H1 (cell line): ENCODE data around the gene PLSCR5. TPM values are rescaled to one million over a fixed set of nuclear protein-coding genes. Genes with fewer than 3 reads are reported as not detected.

Experiments
- CTCF ChIA-PET: fragments of 300-600 bp; sonication (Branson Sonifier 250); formaldehyde crosslinking; loops from one replicate; lab custom pipeline; 2021; ENCODE audit not compliant: partially characterized antibody; lab: Charles Lee
- POLR2A ChIA-PET: fragments of 300-600 bp; sonication (Branson Sonifier 250); formaldehyde crosslinking; loops from one replicate; lab custom pipeline; 2021; ENCODE audit warnings: inconsistent platforms; ENCODE audit not compliant: partially characterized antibody; lab: Charles Lee
- DNase-seq, 2 experiments: peaks; one replicate each; pipeline versions ENCODE4 v3.0.0 to v3.0.0-alpha.2; 2010 to 2022; ENCODE audit warnings: low spot score in 2 of 2, low read depth in 1 of 2, mixed read lengths in 1 of 2
- FAIRE-seq: peaks from 2 replicates; lab custom pipeline; 2011; peaks lifted over from hg19 to GRCh38; lab: Jason Lieb, UNC
- H2AFZ ChIP-seq: 2 replicates; pipeline ENCODE4 v1.8.1; 2012; ENCODE audit warnings: low read length, inconsistent platforms
- H2AK5ac ChIP-seq: 2 replicates; pipeline ENCODE4 v1.6.1; 2013; ENCODE audit warnings: low read depth, low read length
- H2BK120ac ChIP-seq: replicated peaks from 2 replicates; pipeline ENCODE3; 2013; ENCODE audit warnings: low read depth, low read length, inconsistent platforms
- H2BK12ac ChIP-seq: 2 replicates; pipeline ENCODE4 v1.6.1; 2013; ENCODE audit warnings: low read depth, low read length
- H2BK15ac ChIP-seq: 2 replicates; pipeline ENCODE4 v1.6.1; 2013; ENCODE audit warnings: low read length
- H2BK20ac ChIP-seq: 2 replicates; pipeline ENCODE4 v1.6.1; 2013; ENCODE audit warnings: low read length
- H2BK5ac ChIP-seq: 2 replicates; pipeline ENCODE4 v1.6.1; 2013; ENCODE audit warnings: low read depth, low read length
- H3K14ac ChIP-seq: 2 replicates; pipeline ENCODE4 v1.6.1; 2013; ENCODE audit warnings: inconsistent platforms; ENCODE audit not compliant: insufficient read length
- H3K18ac ChIP-seq: 2 replicates; pipeline ENCODE4 v1.6.1; 2013; ENCODE audit warnings: low read length; ENCODE audit errors: extremely low read depth
- H3K23ac ChIP-seq: 2 replicates; pipeline ENCODE4 v1.6.1; 2013; ENCODE audit warnings: inconsistent platforms; ENCODE audit not compliant: insufficient read length
- H3K23me2 ChIP-seq: 2 replicates; pipeline ENCODE4 v1.6.1; 2013; ENCODE audit warnings: low read depth, low read length
- H3K27ac ChIP-seq: 2 replicates; pipeline ENCODE4 v1.6.1; 2011; ENCODE audit warnings: low read depth, low read length, inconsistent platforms
- H3K27me3 ChIP-seq, 4 experiments: replicated peaks in 1 of 4; 1 replicate in 1 of 4; 2 replicates in 3 of 4; pipeline versions ENCODE4 v1.6.1 to v1.8.1; 2011 to 2013; ENCODE audit warnings: low read length in 3 of 4, mild to moderate bottlenecking in 3 of 4, inconsistent platforms in 2 of 4, mixed read lengths in 2 of 4, moderate library complexity in 1 of 4; ENCODE audit not compliant: control insufficient read depth in 3 of 4, insufficient read depth in 3 of 4; ENCODE audit errors: extremely low read depth in 1 of 4
- H3K36me3 ChIP-seq, 4 experiments: 2 replicates each; pipeline versions ENCODE4 v1.6.1 to v1.8.1; 2011 to 2013; ENCODE audit warnings: mild to moderate bottlenecking in 4 of 4, low read length in 3 of 4, moderate library complexity in 2 of 4, control low read depth in 1 of 4, inconsistent platforms in 1 of 4; ENCODE audit not compliant: insufficient read depth in 4 of 4, control insufficient read depth in 2 of 4
- H3K4ac ChIP-seq: replicated peaks from 2 replicates; pipeline ENCODE3; 2013; ENCODE audit warnings: low read length, low read depth, mixed read lengths, inconsistent platforms; ENCODE audit not compliant: insufficient read length
- H3K4me1 ChIP-seq, 4 experiments: replicated peaks in 1 of 4; 1 replicate in 1 of 4; 2 replicates in 3 of 4; pipeline versions ENCODE4 v1.6.1 to v1.8.1; 2011 to 2013; ENCODE audit warnings: low read length in 3 of 4, inconsistent platforms in 2 of 4, mixed read lengths in 1 of 4; ENCODE audit not compliant: insufficient read depth in 4 of 4, control insufficient read depth in 3 of 4
- H3K4me2 ChIP-seq, 2 experiments: 2 replicates each; pipeline versions ENCODE4 v1.6.1 to v1.8.1; 2011 to 2013; ENCODE audit warnings: low read depth in 2 of 2, low read length in 2 of 2, control low read depth in 1 of 2, inconsistent platforms in 1 of 2, mild to moderate bottlenecking in 1 of 2; ENCODE audit not compliant: insufficient read depth in 1 of 2
- H3K4me3 ChIP-seq, 4 experiments: fragments of 200-600, 300-600 bp in 1 of 4; sonication (generic), shearing (Covaris generic), sonication (Bioruptor Twin) in 1 of 4; 2 replicates each; pipeline versions ENCODE4 v1.5.1 to v1.8.1; 2011 to 2016; ENCODE audit warnings: low read length in 4 of 4, low read depth in 3 of 4, control low read depth in 2 of 4, inconsistent platforms in 2 of 4, mild to moderate bottlenecking in 2 of 4, mixed read lengths in 1 of 4, moderate library complexity in 1 of 4; ENCODE audit not compliant: insufficient read depth in 2 of 4; ENCODE audit errors: extremely low read depth in 1 of 4
- H3K56ac ChIP-seq: replicated peaks from 2 replicates; pipeline ENCODE3; 2013; ENCODE audit warnings: low read depth, mild to moderate bottlenecking, mixed read lengths, low read length, inconsistent platforms; ENCODE audit not compliant: insufficient read length
- H3K79me1 ChIP-seq: 2 replicates; pipeline ENCODE4 v1.6.1; 2013; ENCODE audit warnings: low read depth, low read length, control low read depth
- H3K79me2 ChIP-seq, 2 experiments: 2 replicates each; pipeline versions ENCODE4 v1.6.1 to v1.8.1; 2012 to 2013; ENCODE audit warnings: low read length in 2 of 2, mild to moderate bottlenecking in 2 of 2, inconsistent platforms in 1 of 2; ENCODE audit not compliant: insufficient read depth in 2 of 2, control insufficient read depth in 1 of 2
- H3K9ac ChIP-seq, 4 experiments: replicated peaks in 1 of 4; 1 replicate in 1 of 4; 2 replicates in 3 of 4; pipeline versions ENCODE4 v1.6.1 to v1.8.1; 2011 to 2013; ENCODE audit warnings: low read depth in 3 of 4, low read length in 3 of 4, control low read depth in 2 of 4, mild to moderate bottlenecking in 2 of 4, moderate library complexity in 2 of 4, inconsistent platforms in 1 of 4; ENCODE audit errors: extremely low read depth in 1 of 4
- H3K9me3 ChIP-seq, 2 experiments: 2 replicates each; pipeline versions ENCODE4 v1.6.1 to v1.8.1; 2012 to 2013; ENCODE audit warnings: mild to moderate bottlenecking in 2 of 2, moderate library complexity in 2 of 2, control low read depth in 1 of 2, inconsistent platforms in 1 of 2, low read depth in 1 of 2, low read length in 1 of 2, mixed read lengths in 1 of 2; ENCODE audit not compliant: insufficient read depth in 2 of 2
- H4K20me1 ChIP-seq, 2 experiments: replicated peaks in 1 of 2; 2 replicates each; pipeline versions ENCODE3 to v1.8.1; 2011 to 2013; ENCODE audit warnings: inconsistent platforms in 2 of 2, low read length in 2 of 2, mild to moderate bottlenecking in 1 of 2; ENCODE audit not compliant: insufficient read depth in 2 of 2, control insufficient read depth in 1 of 2
- H4K5ac ChIP-seq: 2 replicates; pipeline ENCODE4 v1.6.1; 2013; ENCODE audit warnings: low read length, low read depth, mixed read lengths, inconsistent platforms; ENCODE audit not compliant: insufficient read length
- H4K8ac ChIP-seq: 2 replicates; pipeline ENCODE4 v1.8.0; 2013; ENCODE audit warnings: mild to moderate bottlenecking, moderate library complexity, low read length, inconsistent platforms; ENCODE audit not compliant: insufficient read depth; ENCODE audit errors: extremely low read depth
- H4K91ac ChIP-seq: replicated peaks from 2 replicates; pipeline ENCODE3; 2013; ENCODE audit warnings: low read length, mixed read lengths, inconsistent platforms; ENCODE audit not compliant: insufficient read length
- FOSL1 ChIP-seq: IDR thresholded peaks from 2 replicates; pipeline ENCODE4 v1.6.1; 2011; ENCODE audit warnings: mild to moderate bottlenecking, low read depth, low read length, moderate library complexity; ENCODE audit not compliant: insufficient read depth
- HDAC2 ChIP-seq, 2 experiments: fragments of 300-600 bp in 1 of 2; sonication (generic) in 1 of 2; IDR thresholded peaks; 2 replicates each; pipeline ENCODE4 v1.6.1; 2011 to 2012; ENCODE audit warnings: low read depth in 2 of 2, low read length in 2 of 2, mild to moderate bottlenecking in 2 of 2, moderate library complexity in 2 of 2, borderline replicate concordance in 1 of 2, inconsistent platforms in 1 of 2
- POLR2AphosphoS5 ChIP-seq: IDR thresholded peaks from 2 replicates; pipeline ENCODE4 v1.6.1; 2011; ENCODE audit warnings: low read depth, low read length
- RAD21 ChIP-seq, 2 experiments: IDR thresholded peaks in 1 of 2; conservative IDR thresholded peaks in 1 of 2; 2 replicates each; pipeline ENCODE4 v1.6.1; 2011; ENCODE audit warnings: low read depth in 2 of 2, low read length in 2 of 2, improper control_type of control experiment in 1 of 2, inconsistent platforms in 1 of 2, mild to moderate bottlenecking in 1 of 2, moderate library complexity in 1 of 2
- RXRA ChIP-seq: IDR thresholded peaks from 2 replicates; pipeline ENCODE4 v1.6.1; 2011; ENCODE audit warnings: low read depth, mild to moderate bottlenecking, low read length, moderate library complexity; ENCODE audit not compliant: insufficient read depth
- SP4 ChIP-seq: IDR thresholded peaks from 2 replicates; pipeline ENCODE4 v1.6.1; 2012; ENCODE audit warnings: low read length, inconsistent platforms
- WGBS, 2 experiments: shearing (Covaris generic) in 1 of 2; methylation state at CpG; one replicate each; pipeline versions ENCODE4 v1.1.6 to v1.1.7; 2013 to 2015; ENCODE audit warnings: low lambda C conversion rate in 2 of 2, mixed read lengths in 2 of 2, inconsistent platforms in 1 of 2, low coverage in 1 of 2, missing lambda C conversion rate in 1 of 2; ENCODE audit not compliant: insufficient replicate concordance in 2 of 2, insufficient coverage in 1 of 2, insufficient read length in 1 of 2; ENCODE audit errors: extremely low coverage in 1 of 2, missing lambda C conversion rate in 1 of 2; 5-methylcytosine and 5-hydroxymethylcytosine counted together
- polyA plus RNA-seq, 7 experiments: library from polyadenylated mRNA; depleted of rRNA in 3 of 7; stranded (reverse) in 5 of 7; unstranded in 2 of 7; fragments of >200 nt in 5 of 7; fragments of 200-250 nt in 2 of 7; gene quantifications; 1 replicate in 5 of 7; 2 replicates in 1 of 7; 4 replicates in 1 of 7; pipeline versions ENCODE4 v1.2.1 to v1.2.3, GENCODE V29; 2011 to 2013; ENCODE audit warnings: missing spikeins in 2 of 7, mixed read lengths in 2 of 7
- total RNA-seq: library from RNA; stranded (reverse); fragmentation: NEBNext Ultra II Directional; extraction: Animal tissue kit (Norgen Biotek cat#: 25700); gene quantifications from 2 replicates; pipeline ENCODE4 v1.2.1, GENCODE V29; 2021

Gene PLSCR5
- total and polyA plus RNA-seq, 2 of the 8 experiments (the other 6 are each of a cell fraction or from before 2014, with no cell fraction given), result not detected

DNA sequence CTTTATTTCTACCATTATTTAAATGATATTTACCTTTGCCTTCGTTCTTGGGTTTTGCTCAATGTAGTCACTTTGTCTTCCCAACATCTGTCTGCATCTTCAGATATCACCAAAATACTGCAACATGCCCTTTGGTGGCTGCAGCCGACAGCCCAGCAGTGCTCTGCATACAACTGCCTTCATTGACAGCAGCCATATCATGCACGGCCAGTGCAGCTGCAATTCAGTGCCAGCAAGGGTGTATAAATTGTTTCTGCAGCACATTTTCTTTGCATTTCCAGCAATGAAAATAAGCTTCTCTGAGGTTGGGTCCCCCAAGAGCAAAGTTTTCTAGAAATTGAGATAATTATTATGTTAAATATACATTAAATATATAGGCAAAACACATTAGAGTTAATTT is 6.0 kb upstream of the PLSCR5 start:
- H2AFZ ChIP-seq, result no peak overlapping the region
- no peak overlapping the region for H3K9ac ChIP-seq
- DNase-seq, result no peak
- no peak overlapping the region for H4K8ac ChIP-seq
- no peak overlapping the region for H2BK120ac ChIP-seq
- H4K5ac ChIP-seq, result no peak overlapping the region
- no peak overlapping the region for H3K18ac ChIP-seq
- H3K79me1 ChIP-seq, result no peaks in the 10 kb centered on the region
- WGBS, 2 experiments, result 75% methylated on average over 3 of the region's 3 CpGs; no CpG with 5 or more reads in 1 of the 2 experiments
- no peaks in the 10 kb centered on the region for H3K4me1 ChIP-seq
- no peak overlapping the region for H3K23ac ChIP-seq
- ChIA-PET CTCF (interaction anchor here (1.6 kb wide), 1 partner anchor 30 kb away, joined by 4 read pairs; no protein-coding TSS in a partner anchor), POLR2A (no interaction called here)
- H2BK20ac ChIP-seq, result no peak overlapping the region
- TF ChIP-seq SP4 (no peak), FOSL1 (no peak), RAD21 (IDR thresholded peaks at IDR 0.05 in 1 of 2, conservative IDR thresholded peaks at IDR 0.05 in 1 of 2; ENCODE audit: low read depth in 2 of 2, low read length in 2 of 2) (no peak), HDAC2 (IDR thresholded peaks at IDR 0.05; ENCODE audit: borderline replicate concordance in 1 of 2, low read depth in 2 of 2, low read length in 2 of 2) (no peak), RXRA (no peak), POLR2AphosphoS5 (no peak)
- no peak overlapping the region for H3K56ac ChIP-seq
- no peak overlapping the region for H3K4ac ChIP-seq
- H2AK5ac ChIP-seq, result no peak overlapping the region
- no peak for FAIRE-seq
- no peak overlapping the region for H3K27ac ChIP-seq
- no peak overlapping the region for H2BK15ac ChIP-seq
- no peaks in the 10 kb centered on the region for H3K79me2 ChIP-seq
- no peak overlapping the region for H3K4me2 ChIP-seq
- no peak overlapping the region for H3K14ac ChIP-seq
- no peak overlapping the region for H3K4me3 ChIP-seq
- H4K91ac ChIP-seq, result no peak overlapping the region
- H2BK12ac ChIP-seq, result no peak overlapping the region
- H3K9me3 ChIP-seq, result no peaks in the 10 kb centered on the region
- no peaks in the 10 kb centered on the region for H3K27me3 ChIP-seq
- no peaks in the 10 kb centered on the region for H3K36me3 ChIP-seq
- no peaks in the 10 kb centered on the region for H3K23me2 ChIP-seq
- no peaks in the 10 kb centered on the region for H4K20me1 ChIP-seq
- H2BK5ac ChIP-seq, result no peak overlapping the region
